HG03060 (cell line): ENCODE data around the gene DES.

Source experiments
- ATAC-seq: cut with Tn5 transposase; IDR thresholded peaks from one replicate; pipeline ENCODE4 v1.9.1; 2021; ENCODE audit warnings: low read depth, moderate number of reproducible peaks; ENCODE audit not compliant: unreplicated experiment

DES gene

GRCh38 chr2:219470429-219470828 is 52.3 kb downstream of the DES start:
- no peak for ATAC-seq

GRCh38 chr2:219471476-219472371 is 53.5 kb downstream of the DES start:
- no peak for ATAC-seq

- no peak for ATAC-seq
Observed at GRCh38 chr2:219472629-219473187, 54.5 kb downstream of the DES start.

- ATAC-seq, result no peak
Observed at GRCh38 chr2:219473511-219473910, 55.3 kb downstream of the DES start.

GRCh38 chr2:219474285-219475060 is 56.3 kb downstream of the DES start:
- no peak for ATAC-seq

- ATAC-seq, result no peak
Observed at GRCh38 chr2:219475278-219475677, 57.1 kb downstream of the DES start.

- no peak for ATAC-seq
Observed at GRCh38 chr2:219475697-219476651, 57.8 kb downstream of the DES start.
